Mesendoderm (in vitro differentiated cells): ENCODE data around the gene ATG9B.
"Not testable (repeated sequence)": the region's sequence is repeated elsewhere in the genome, so short reads cannot be mapped to it uniquely, and the experiment has no call there.

Experiments
- DNase-seq: peaks from one replicate; pipeline ENCODE4 v3.0.0; 2013
- H2AK5ac ChIP-seq: 2 replicates; pipeline ENCODE4 v1.6.1; 2013; ENCODE audit warnings: low read length, inconsistent platforms
- H2BK120ac ChIP-seq: 2 replicates; pipeline ENCODE4 v1.6.1; 2013; ENCODE audit warnings: low read depth, mild to moderate bottlenecking, low read length, moderate library complexity, mixed read lengths
- H2BK15ac ChIP-seq: replicated peaks from 2 replicates; pipeline ENCODE4 v1.6.1; 2013; ENCODE audit warnings: low read depth, mild to moderate bottlenecking, moderate library complexity
- H2BK5ac ChIP-seq: 2 replicates; pipeline ENCODE4 v1.6.1; 2013; ENCODE audit warnings: low read length, inconsistent platforms
- H3K18ac ChIP-seq: 2 replicates; pipeline ENCODE4 v1.6.1; 2013; ENCODE audit warnings: mild to moderate bottlenecking, low read length, mixed read lengths
- H3K23ac ChIP-seq: one replicate; pipeline ENCODE4 v1.6.1; 2013; ENCODE audit warnings: low read length
- H3K27ac ChIP-seq: 2 replicates; pipeline ENCODE4 v1.5.1; 2013; ENCODE audit warnings: low read depth, mild to moderate bottlenecking, inconsistent platforms, low read length, moderate library complexity
- H3K27me3 ChIP-seq: 2 replicates; pipeline ENCODE4 v1.6.1; 2013; ENCODE audit warnings: low read length, control low read depth, mild to moderate bottlenecking, inconsistent platforms; ENCODE audit not compliant: insufficient read depth, poor library complexity
- H3K36me3 ChIP-seq: 2 replicates; pipeline ENCODE4 v1.6.1; 2013; ENCODE audit warnings: low read length, inconsistent platforms; ENCODE audit not compliant: control insufficient read depth, insufficient read depth
- H3K4ac ChIP-seq: one replicate; pipeline ENCODE4 v1.6.1; 2013; ENCODE audit warnings: low read depth, mild to moderate bottlenecking, low read length, moderate library complexity
- H3K4me1 ChIP-seq: 2 replicates; pipeline ENCODE4 v1.6.1; 2013; ENCODE audit warnings: low read depth, low read length, inconsistent platforms; ENCODE audit not compliant: control insufficient read depth
- H3K4me2 ChIP-seq: 2 replicates; pipeline ENCODE4 v1.6.1; 2013; ENCODE audit warnings: low read length
- H3K4me3 ChIP-seq: 2 replicates; pipeline ENCODE4 v1.5.1; 2013; ENCODE audit warnings: mild to moderate bottlenecking, low read length
- H3K56ac ChIP-seq: one replicate; pipeline ENCODE4 v1.6.1; 2013; ENCODE audit warnings: low read length
- H3K79me1 ChIP-seq: 2 replicates; pipeline ENCODE4 v1.6.1; 2013; ENCODE audit warnings: low read length, inconsistent platforms
- H3K79me2 ChIP-seq: 2 replicates; pipeline ENCODE4 v1.6.1; 2013; ENCODE audit warnings: mild to moderate bottlenecking, low read length; ENCODE audit not compliant: control insufficient read depth, insufficient read depth
- H3K9ac ChIP-seq: 2 replicates; pipeline ENCODE4 v1.6.1; 2013; ENCODE audit warnings: low read length, inconsistent platforms
- H4K5ac ChIP-seq: one replicate; pipeline ENCODE4 v1.6.1; 2013; ENCODE audit warnings: low read length
- H4K8ac ChIP-seq: one replicate; pipeline ENCODE4 v1.6.1; 2013; ENCODE audit warnings: low read depth, mild to moderate bottlenecking, control low read depth, low read length, moderate library complexity
- WGBS: extraction: QIAGEN DNeasy Blood & Tissue Kit; methylation state at CpG from one replicate; pipeline ENCODE4 v1.1.7; 2013; ENCODE audit warnings: low lambda C conversion rate, missing lambda C conversion rate; ENCODE audit not compliant: insufficient coverage; ENCODE audit errors: extremely low coverage; 5-methylcytosine and 5-hydroxymethylcytosine counted together

ATG9B gene

GRCh38 chr7:151031011-151031410 is 6.7 kb upstream of the ATG9B start:
- Histone ChIP-seq H3K4me1 (no peaks in the 10 kb centered on the region), H3K4me2 (no peak overlapping the region), H3K27me3 (no peaks in the 10 kb centered on the region), H3K27ac (no peak overlapping the region), H3K9ac (no peak overlapping the region), H3K4ac (no peak overlapping the region), H2BK15ac (no peak overlapping the region), H3K79me2 (no peaks in the 10 kb centered on the region), H3K36me3 (no peaks in the 10 kb centered on the region), H4K8ac (no peak overlapping the region), H3K4me3 (no peak overlapping the region), H3K56ac (no peak overlapping the region), H3K18ac (no peak overlapping the region), H3K23ac (no peak overlapping the region), H3K79me1 (no peaks in the 10 kb centered on the region), H2BK120ac (no peak overlapping the region), H4K5ac (no peak overlapping the region), H2AK5ac (no peak overlapping the region), H2BK5ac (no peak overlapping the region)
- no CpG with 5 or more reads among the region's 4 CpGs for WGBS
- no peak for DNase-seq

- Histone ChIP-seq H3K27ac (no peak overlapping the region), H4K8ac (no peak overlapping the region), H3K4me2 (peak overlapping the region; percentile 3), H2BK120ac (no peak overlapping the region), H3K36me3 (no peaks in the 10 kb centered on the region), H4K5ac (no peak overlapping the region), H2BK5ac (no peak overlapping the region), H3K56ac (peak overlapping the region; percentile 75), H2BK15ac (no peak overlapping the region), H3K4me1 (no peaks in the 10 kb centered on the region), H3K23ac (no peak overlapping the region), H3K27me3 (no peaks in the 10 kb centered on the region), H3K79me2 (no peaks in the 10 kb centered on the region), H3K79me1 (no peaks in the 10 kb centered on the region), H3K4me3 (peak overlapping the region; percentile 83), H2AK5ac (no peak overlapping the region), H3K18ac (no peak overlapping the region), H3K4ac (no peak overlapping the region), H3K9ac (peak overlapping the region; percentile 80)
- no peak for DNase-seq
- no CpG with 5 or more reads among the region's 17 CpGs for WGBS
These were observed 4.7 kb upstream of the ATG9B start for GRCh38 chr7:151028948-151029501.

- Histone ChIP-seq H3K79me1 (no peaks in the 10 kb centered on the region), H3K4ac (no peak within 1 kb of the TSS), H3K23ac (no peak within 1 kb of the TSS), H3K56ac (peak within 1 kb of the TSS; percentile 92), H3K9ac (peak within 1 kb of the TSS; percentile 80), H3K27ac (peak within 1 kb of the TSS; percentile 5), H2BK15ac (no peak within 1 kb of the TSS), H3K27me3 (no peaks in the 10 kb centered on the region), H4K8ac (no peak within 1 kb of the TSS), H3K4me3 (peak within 1 kb of the TSS; percentile 83), H3K36me3 (no peaks in the 10 kb centered on the region), H3K4me1 (no peaks in the 10 kb centered on the region), H3K79me2 (no peaks in the 10 kb centered on the region), H3K4me2 (peak within 1 kb of the TSS; percentile 51), H3K18ac (no peak within 1 kb of the TSS), H4K5ac (no peak within 1 kb of the TSS), H2BK120ac (no peak within 1 kb of the TSS), H2BK5ac (no peak within 1 kb of the TSS), H2AK5ac (no peak within 1 kb of the TSS)
- no CpG with 5 or more reads among the region's 53 CpGs for WGBS
- DNase-seq: peak; percentile 100
These were observed 4.0 kb upstream of the ATG9B start, which contains the start of gene ABCB8 for GRCh38 chr7:151028131-151028947. Gene ABCB8 (plus strand): TSS chr7:151028450. CDS start chr7:151028516, 66 bp downstream.

GRCh38 chr7:151027728-151028130 is 3.4 kb upstream of the ATG9B start:
- H2AK5ac ChIP-seq, H2BK5ac ChIP-seq, H3K18ac ChIP-seq, H3K27ac ChIP-seq, H3K36me3 ChIP-seq, H2BK120ac ChIP-seq, H2BK15ac ChIP-seq, H3K79me2 ChIP-seq, H3K27me3 ChIP-seq, H3K4me3 ChIP-seq, DNase-seq, H4K5ac ChIP-seq, H3K79me1 ChIP-seq, H3K56ac ChIP-seq, H3K4ac ChIP-seq, H4K8ac ChIP-seq, H3K4me1 ChIP-seq, H3K23ac ChIP-seq: not testable (repeated sequence)
- peak overlapping the region; percentile 51 for H3K4me2 ChIP-seq
- no CpG with 5 or more reads among the region's 16 CpGs for WGBS
- peak overlapping the region; percentile 5 for H3K9ac ChIP-seq

- not testable (repeated sequence) for H2AK5ac ChIP-seq, H3K27ac ChIP-seq, H3K4ac ChIP-seq, H3K36me3 ChIP-seq, H2BK5ac ChIP-seq, H3K4me1 ChIP-seq, H3K9ac ChIP-seq, H3K4me3 ChIP-seq, H2BK15ac ChIP-seq, H3K18ac ChIP-seq, H4K8ac ChIP-seq, H3K4me2 ChIP-seq, H2BK120ac ChIP-seq, H4K5ac ChIP-seq, H3K27me3 ChIP-seq, H3K79me2 ChIP-seq, H3K23ac ChIP-seq, H3K56ac ChIP-seq, H3K79me1 ChIP-seq
- peak; percentile 84 for DNase-seq
- WGBS: no CpG with 5 or more reads among the region's 19 CpGs
These were observed 2.8 kb upstream of the ATG9B start for GRCh38 chr7:151026771-151027727.
